HL-60/S4 (cell line): Measurements from ENCODE around the gene ABCA9.
"Not testable (repeated sequence)": the region's sequence is repeated elsewhere in the genome, so short reads cannot be mapped to it uniquely, and the experiment has no call there.

ENCODE experiments used
- in situ Hi-C: fragments of 300-500 bp; cut with MboI; formaldehyde crosslinking; loops from 2 replicates; pipeline ENCODE4 v1.14.3; 2022; ENCODE audit warnings: low sequenced_read_pairs

The ABCA9 gene

DNA sequence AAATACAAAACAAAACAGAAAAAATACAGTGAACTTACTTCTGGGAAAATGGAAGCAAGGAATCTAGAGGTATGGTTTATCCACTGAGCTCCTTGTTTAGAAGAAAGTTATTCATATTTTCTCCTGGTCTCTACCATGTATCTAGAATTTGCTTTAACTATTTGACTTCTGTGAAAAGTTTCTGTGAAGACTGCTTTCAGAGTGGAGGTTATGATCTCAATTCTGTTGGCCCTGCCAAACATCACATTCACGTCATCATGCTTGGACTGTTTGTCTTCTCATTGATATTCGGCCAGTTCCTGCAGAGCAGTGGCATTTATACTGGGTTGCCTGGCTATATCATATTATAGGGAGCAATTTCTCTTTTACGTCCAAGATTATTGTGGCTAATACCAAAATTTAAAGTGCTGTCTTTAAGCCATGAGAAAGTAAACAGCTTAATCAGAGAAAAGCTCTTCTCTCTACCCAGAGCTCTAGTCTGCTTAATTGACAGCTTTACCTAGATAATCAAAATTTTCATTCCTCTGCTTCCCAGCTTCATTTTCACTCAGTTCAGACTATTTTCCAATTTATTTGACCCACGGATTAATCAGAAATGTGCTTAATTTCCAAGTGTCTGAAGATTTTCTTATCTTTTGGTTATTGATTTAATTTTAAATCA is 105.4 kb downstream of the ABCA9 start, which contains the start of gene ABCA8:
TSS of gene ABCA8 (minus strand) at position 212 of the 661 bp plus-strand sequence. CDS start 13,358 bp downstream, outside the sequence.
- in situ Hi-C loops = loop anchor here (25.0 kb wide), 1 partner anchor 168 kb away; no protein-coding TSS in a partner anchor

- in situ Hi-C loops = loop anchor here (25.0 kb wide), 1 partner anchor 167 kb away; no protein-coding TSS in a partner anchor
Measured at GRCh38 chr17:68954146-68954896, 106.4 kb downstream of the ABCA9 start.

DNA sequence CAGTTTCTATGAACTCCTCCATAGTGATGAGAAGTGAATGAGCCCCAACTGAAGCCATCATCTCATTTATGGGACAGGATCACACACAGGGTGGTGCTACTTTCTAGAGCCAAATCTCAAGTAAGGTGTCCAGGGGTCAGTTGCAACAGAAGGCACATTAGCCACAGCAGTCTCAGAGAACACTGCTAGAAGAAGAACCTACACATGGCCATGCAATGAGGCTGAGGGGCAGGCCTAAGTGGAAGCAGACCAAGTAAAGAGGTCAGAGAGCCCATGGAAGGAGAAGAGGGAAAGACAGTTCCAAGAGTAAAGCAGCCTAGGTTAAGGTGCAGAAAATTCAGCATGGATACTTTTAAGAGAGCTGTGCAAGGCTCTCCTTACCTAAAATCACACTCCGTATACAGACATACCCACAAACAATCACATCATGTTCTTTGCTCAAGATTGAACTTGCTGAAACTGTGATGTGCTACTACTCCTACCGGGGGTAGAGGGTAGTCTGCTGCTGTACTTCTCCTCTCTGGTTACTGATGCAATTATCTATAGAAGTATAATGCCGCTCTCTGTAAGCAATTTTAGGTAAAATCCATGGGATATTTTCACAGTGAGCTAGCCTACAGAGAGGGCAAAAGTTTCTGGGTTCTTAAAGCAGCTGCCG is 107.3 kb downstream of the ABCA9 start:
- in situ Hi-C loops = loop anchor here (25.0 kb wide), 1 partner anchor 166 kb away; no protein-coding TSS in a partner anchor

DNA sequence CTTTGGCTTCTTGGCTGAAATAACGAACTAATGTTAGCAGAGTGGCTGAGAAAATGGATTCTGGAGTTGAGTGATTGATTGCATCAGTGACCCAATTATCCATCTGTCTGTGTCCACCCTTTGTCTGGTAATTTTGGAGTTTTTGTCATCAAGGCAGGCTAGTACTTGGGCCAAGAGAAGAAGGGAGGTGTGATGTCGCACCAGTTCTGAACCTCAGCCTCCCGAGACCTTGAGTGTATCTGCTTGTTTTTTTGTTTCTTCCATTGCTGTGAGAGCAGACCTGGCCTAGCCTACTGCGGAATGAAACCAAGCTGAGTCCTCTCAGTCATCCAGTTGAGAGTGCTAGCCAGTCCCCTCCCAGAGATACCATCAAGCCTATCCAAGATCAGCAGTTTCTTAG is 110.0 kb downstream of the ABCA9 start:
- in situ Hi-C loops = loop anchor here (25.0 kb wide), 1 partner anchor 163 kb away; no protein-coding TSS in a partner anchor

DNA sequence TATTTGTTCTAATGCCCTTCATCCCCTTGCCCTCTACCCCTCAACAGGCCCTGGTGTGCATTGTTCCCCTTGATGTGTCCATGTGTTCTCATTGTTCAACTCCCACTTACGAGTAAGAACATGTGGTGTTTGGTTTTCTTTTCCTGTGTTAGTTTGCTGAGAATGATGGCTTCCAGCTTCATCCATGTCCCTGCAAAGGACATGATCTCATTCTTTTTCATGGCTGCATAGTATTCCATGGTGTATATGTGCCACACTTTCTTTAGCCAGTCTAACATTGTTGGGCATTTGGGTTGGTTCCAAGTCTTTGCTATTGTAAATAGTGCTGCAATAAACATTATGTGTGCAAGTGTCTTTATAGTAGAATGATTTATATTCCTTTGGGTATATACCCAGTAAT is 112.9 kb downstream of the ABCA9 start:
- in situ Hi-C loops = not testable (repeated sequence)

- in situ Hi-C loops = no loop called here
Measured at GRCh38 chr17:68944435-68945035, 116.2 kb downstream of the ABCA9 start.

DNA sequence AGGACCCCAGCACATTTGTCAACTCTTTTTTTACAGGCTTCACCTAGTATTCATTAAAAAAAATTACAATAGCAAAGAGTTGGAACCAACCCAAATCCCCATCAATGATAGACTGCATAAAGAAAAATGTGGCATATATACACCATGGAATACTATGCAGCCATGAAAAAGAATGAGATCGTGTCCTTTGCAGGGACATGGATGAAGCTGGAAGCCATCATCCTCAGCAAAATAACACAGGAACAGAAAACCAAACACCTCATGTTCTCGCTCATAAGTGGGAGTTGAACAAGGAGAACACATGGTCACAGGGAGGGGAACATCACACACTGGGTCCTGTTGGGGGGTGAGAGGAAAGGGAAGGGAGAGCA is 116.9 kb downstream of the ABCA9 start:
- in situ Hi-C loops = not testable (repeated sequence)

DNA sequence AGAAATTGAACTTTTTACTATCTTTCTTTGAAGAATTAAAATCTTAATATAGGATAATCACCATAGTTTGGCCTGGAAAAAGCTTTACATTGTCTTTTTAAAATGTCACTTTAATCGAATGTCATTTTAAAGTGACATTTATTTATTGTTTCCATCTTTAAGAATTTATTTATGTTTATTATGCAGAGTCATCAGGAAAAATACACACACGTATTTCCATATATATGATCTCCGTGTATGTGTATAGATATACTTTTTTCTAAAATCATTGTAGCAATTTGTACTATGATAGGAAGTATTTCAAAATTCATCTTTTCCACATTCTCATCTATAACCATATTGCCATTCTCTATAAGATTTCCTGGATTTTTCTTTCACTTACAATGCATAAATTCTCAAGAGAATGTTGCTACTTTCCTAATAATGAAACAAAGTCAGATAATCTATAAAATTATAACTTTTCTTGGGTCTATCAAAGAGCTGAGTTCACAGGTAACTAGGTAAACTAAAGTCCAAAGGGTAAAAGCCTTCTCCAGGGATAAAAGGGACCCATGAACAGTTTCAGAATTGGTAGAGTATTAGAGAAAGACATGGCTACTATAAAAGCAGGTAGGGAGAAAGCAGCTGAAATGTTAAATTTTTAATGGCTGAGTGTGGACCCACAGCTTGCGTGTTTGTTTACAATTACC is 117.5 kb downstream of the ABCA9 start:
- in situ Hi-C loops = no loop called here

DNA sequence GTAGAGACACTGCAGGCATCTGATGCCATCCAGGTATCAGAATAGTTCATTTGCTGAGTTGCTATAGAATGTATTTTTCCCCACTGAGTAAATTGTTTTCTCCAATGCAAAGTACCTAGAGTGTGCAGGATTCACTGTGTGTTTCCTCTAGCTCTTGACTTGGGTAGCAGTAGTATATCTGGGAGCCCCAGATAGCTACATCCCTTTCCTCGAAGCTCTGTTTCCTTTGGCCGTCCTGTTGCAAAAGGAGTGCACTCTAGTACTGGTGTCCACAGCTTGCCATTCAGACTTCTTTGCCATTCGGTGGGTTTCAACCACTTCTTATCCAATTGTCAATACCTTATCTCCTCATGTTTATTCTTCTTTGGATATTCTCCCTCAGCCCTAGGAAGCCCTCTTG is 118.3 kb downstream of the ABCA9 start:
- in situ Hi-C loops = no loop called here

- in situ Hi-C loops = no loop called here
Measured at GRCh38 chr17:68941761-68942160, 119.0 kb downstream of the ABCA9 start.

GRCh38 chr17:68939195-68939594 is 121.5 kb downstream of the ABCA9 start:
- in situ Hi-C loops = no loop called here

GRCh38 chr17:68937890-68938514 is 122.7 kb downstream of the ABCA9 start:
- in situ Hi-C loops = no loop called here

GRCh38 chr17:68927516-68927915 is 133.2 kb downstream of the ABCA9 start:
- in situ Hi-C loops = no loop called here

- in situ Hi-C loops = no loop called here
Measured at GRCh38 chr17:68924793-68925720, 135.7 kb downstream of the ABCA9 start.
